K562 (cell line): ENCODE measurements around the gene ATP8A1. TPM values are rescaled to one million over a fixed set of nuclear protein-coding genes. Genes with fewer than 3 reads are reported as not detected.

ENCODE experiments used
- ATAC-seq: fragments of 200-7000 bp; cut with Tn5 transposase; 3 replicates; pipeline ENCODE4 v1.9.1; 2020; ENCODE audit warnings: moderate library complexity
- BruUV-seq: library from RNA; stranded (reverse); fragments of 400-500 nt; replicated peaks from 2 replicates; lab custom pipeline; 2021; lab: Mats Ljungman, UMichigan
- CTCF ChIA-PET: fragments of 300-600 bp; formaldehyde crosslinking; extraction: SDS; loops from one replicate; lab custom pipeline; 2021; ENCODE audit warnings: low intra/inter-chr PET ratio; lab: Yijun Ruan, JAX
- POLR2A ChIA-PET: fragments of 300-600, 350-650 bp; sonication (Branson Sonifier 250); formaldehyde crosslinking; extraction: SDS; loops from one replicate; lab custom pipeline; 2021; ENCODE audit warnings: antibody characterized with exemption, inconsistent platforms; lab: Yijun Ruan, JAX
- DNase-seq, 4 experiments: peaks; one replicate each; pipeline versions ENCODE4 v3.0.0 to v3.0.0-alpha.2; 2011 to 2018; ENCODE audit warnings: low spot score in 3 of 4, mixed read lengths in 3 of 4; ENCODE audit errors: extremely low read depth in 1 of 4
- FAIRE-seq: peaks from 2 replicates; lab custom pipeline; 2011; peaks lifted over from hg19 to GRCh38; lab: Jason Lieb, UNC
- H2AFZ ChIP-seq: 2 replicates; pipeline ENCODE4 v1.6.0; 2011; ENCODE audit warnings: low read depth, low read length, control low read depth, inconsistent platforms
- H3K27ac ChIP-seq: fragments of 200-600 bp; 3 replicates; pipeline ENCODE4 v1.8.0; 2011; ENCODE audit warnings: low read depth, mild to moderate bottlenecking, control low read depth, inconsistent platforms, low read length, moderate library complexity, mixed read lengths; ENCODE audit errors: extremely low read depth
- H3K27me3 ChIP-seq, 2 experiments: fragments of 300-600 bp in 1 of 2; 2 replicates in 1 of 2; 3 replicates in 1 of 2; pipeline versions ENCODE4 v1.6.0 to v1.8.0; 2011; ENCODE audit warnings: inconsistent platforms in 2 of 2, low read length in 2 of 2, mild to moderate bottlenecking in 1 of 2, mixed read lengths in 1 of 2, moderate library complexity in 1 of 2; ENCODE audit not compliant: control insufficient read depth in 2 of 2, insufficient read depth in 2 of 2
- H3K36me3 ChIP-seq: fragments of 300-600 bp; 3 replicates; pipeline ENCODE4 v1.8.0; 2011; ENCODE audit warnings: mild to moderate bottlenecking, low read length, inconsistent platforms; ENCODE audit not compliant: control insufficient read depth, insufficient read depth
- H3K4me1 ChIP-seq, 2 experiments: fragments of 200-600 bp in 1 of 2; replicated peaks in 1 of 2; 2 replicates in 1 of 2; 3 replicates in 1 of 2; pipeline versions ENCODE4 v1.5.1 to v1.8.0; 2011; ENCODE audit warnings: inconsistent platforms in 2 of 2, low read length in 2 of 2, mild to moderate bottlenecking in 1 of 2, mixed read lengths in 1 of 2, moderate library complexity in 1 of 2; ENCODE audit not compliant: control insufficient read depth in 2 of 2, insufficient read depth in 2 of 2
- H3K4me2 ChIP-seq: 2 replicates; pipeline ENCODE4 v1.6.1; 2011; ENCODE audit warnings: low read length, control low read depth, inconsistent platforms, mixed read lengths; ENCODE audit not compliant: insufficient read depth
- H3K4me3 ChIP-seq: fragments of 200-600 bp; sonication (generic), shearing (Covaris generic); 2 replicates; pipeline ENCODE4 v1.5.1; 2016; ENCODE audit warnings: control low read depth, inconsistent platforms
- H3K79me2 ChIP-seq: fragments of 200-600 bp; 3 replicates; pipeline ENCODE4 v1.8.0; 2011; ENCODE audit warnings: low read length, inconsistent platforms; ENCODE audit not compliant: control insufficient read depth, insufficient read depth
- H3K9ac ChIP-seq, 2 experiments: 2 replicates each; pipeline versions ENCODE4 v1.6.0 to v1.6.1; 2011; ENCODE audit warnings: low read depth in 2 of 2, low read length in 2 of 2, control low read depth in 1 of 2, inconsistent platforms in 1 of 2, mild to moderate bottlenecking in 1 of 2, mixed read lengths in 1 of 2; ENCODE audit not compliant: insufficient read depth in 1 of 2
- H3K9me1 ChIP-seq: one replicate; pipeline ENCODE4 v1.6.0; 2011; ENCODE audit warnings: inconsistent platforms, mild to moderate bottlenecking, low read length, moderate library complexity; ENCODE audit not compliant: control insufficient read depth, insufficient read depth
- H3K9me3 ChIP-seq: replicated peaks from 2 replicates; pipeline ENCODE4 v1.5.1; 2011; ENCODE audit warnings: low read depth, low read length, inconsistent platforms; ENCODE audit not compliant: control insufficient read depth, insufficient read depth
- H4K20me1 ChIP-seq: replicated peaks from 2 replicates; pipeline ENCODE4 v1.6.1; 2011; ENCODE audit warnings: low read length, inconsistent platforms, mixed read lengths; ENCODE audit not compliant: control insufficient read depth, insufficient read depth
- CBX2 ChIP-seq: fragments of 200-600 bp; sonication (generic); IDR thresholded peaks from one replicate; pipeline ENCODE4 v1.6.1; 2012; ENCODE audit warnings: mild to moderate bottlenecking, low read length, inconsistent platforms; ENCODE audit not compliant: insufficient read depth, poor library complexity, severe bottlenecking
- CREB5 ChIP-seq: fragments of 250-450 bp; sonication (Bioruptor Pico); IDR thresholded peaks from 2 replicates; pipeline ENCODE4 v1.5.0; 2020; ENCODE audit warnings: mild to moderate bottlenecking
- PBX2 ChIP-seq, 2 experiments: IDR thresholded peaks in 1 of 2; conservative IDR thresholded peaks in 1 of 2; 2 replicates each; pipeline ENCODE4 v1.6.1; 2016; ENCODE audit warnings: low read depth in 2 of 2, mild to moderate bottlenecking in 1 of 2, missing compliant biosample characterization in 1 of 2, missing genetic modification characterization in 1 of 2, moderate library complexity in 1 of 2
- ZBTB8A ChIP-seq: fragments of 450-650 bp; IDR thresholded peaks from 2 replicates; pipeline ENCODE4 v1.6.1; 2018; ENCODE audit warnings: mild to moderate bottlenecking, moderate library complexity; ENCODE audit not compliant: partially characterized antibody
- ZEB2 ChIP-seq: fragments of 450-650 bp; IDR thresholded peaks from 2 replicates; pipeline ENCODE4 v1.6.1; 2016
- ZNF740 ChIP-seq, 3 experiments: fragments of 200-800 bp in 1 of 3; sonication (Bioruptor generic) in 1 of 3; sonication (generic) in 1 of 3; formaldehyde crosslinking in 1 of 3; IDR thresholded peaks; 2 replicates each; pipeline versions ENCODE4 v1.6.1 to v1.8.0; 2016 to 2022; ENCODE audit warnings: mild to moderate bottlenecking in 2 of 3, missing compliant biosample characterization in 2 of 3, missing genetic modification characterization in 2 of 3, missing genetic modification reagents in 1 of 3
- in situ Hi-C: fragments of 300-500 bp; cut with MboI; formaldehyde crosslinking; loops from 4 replicates; pipeline ENCODE4 v1.15.0; 2018; ENCODE audit warnings: inconsistent platforms, mixed read lengths
- intact Hi-C: fragments of 100-400 bp; cut with micrococcal nuclease; formaldehyde crosslinking; loops from 2 replicates; pipeline ENCODE4 v1.14.2; 2022
- polyA plus RNA-seq, 8 experiments: library from polyadenylated mRNA; depleted of rRNA in 4 of 8; stranded (reverse) in 5 of 8; unstranded in 3 of 8; fragments of >200 nt; fragmentation: Nextera tagmentation in 2 of 8; fragmentation: Illumina TruSeq in 1 of 8; extraction: Ambion mirVana in 2 of 8; extraction: Trizol in 1 of 8; gene quantifications; 2 replicates each; pipeline versions ENCODE4 v1.2.1 to v1.2.3, GENCODE V29; 2011 to 2014; ENCODE audit warnings: inconsistent platforms in 1 of 8, missing spikeins in 1 of 8
- total RNA-seq, 7 experiments: library from RNA; depleted of rRNA in 6 of 7; stranded (reverse); fragments of >200 nt in 6 of 7; fragmentation: Illumina TruSeq in 2 of 7; extraction: Trizol in 2 of 7; gene quantifications; 2 replicates each; pipeline versions ENCODE4 v1.2.1 to v1.2.3, GENCODE V29; 2011 to 2021; ENCODE audit warnings: low replicate concordance in 1 of 7

The ATP8A1 gene
- total and polyA plus RNA-seq, 9 of the 15 experiments (the other 6 are each of a cell fraction or from before 2014, with no cell fraction given), result 0.05 to 0.29 (median 0.07) TPM; not detected in 2

GRCh38 chr4:42646013-42646784 is 10.7 kb downstream of the ATP8A1 start (continued):
- TF ChIP-seq CBX2, result no peak

- POLR2A ChIA-PET, result interaction anchor here (0.6 kb wide), 1 partner anchor 37 kb away, joined by 4 read pairs; no protein-coding TSS in a partner anchor
- ATAC-seq, result no peak
Observed at GRCh38 chr4:42644897-42645296, 12.0 kb downstream of the ATP8A1 start.

More at GRCh38 chr4:42644897-42645296, 12.0 kb downstream of the ATP8A1 start:
- Histone ChIP-seq H3K4me3 (no peak overlapping the region), H3K9me3 (no peaks in the 10 kb centered on the region), H3K79me2 (no peaks in the 10 kb centered on the region), H3K36me3 (no peaks in the 10 kb centered on the region), H3K27me3 (no peaks in the 10 kb centered on the region), H2AFZ (no peak overlapping the region), H4K20me1 (no peaks in the 10 kb centered on the region), H3K9ac (no peak overlapping the region), H3K4me2 (no peak overlapping the region), H3K27ac (no peak overlapping the region), H3K4me1 (no peaks in the 10 kb centered on the region), H3K9me1 (no peaks in the 10 kb centered on the region)
- in situ Hi-C loops (no loop called here), intact Hi-C loops (no loop called here)
- TF ChIP-seq CREB5 (CRISPR knock-in tag), result no peak
- TF ChIP-seq PBX2 (CRISPR knock-in tag; IDR thresholded peaks at IDR 0.05; ENCODE audit: low read depth), result no peak
- no peak for TF ChIP-seq PBX2 (tag; conservative IDR thresholded peaks at IDR 0.05; ENCODE audit: low read depth)
- no peak for TF ChIP-seq ZNF740 (CRISPR knock-in tag; IDR thresholded peaks at IDR 0.05)
- TF ChIP-seq ZNF740 (tag; IDR thresholded peaks at IDR 0.05), result no peak
- TF ChIP-seq ZEB2, result no peak
- TF ChIP-seq ZBTB8A, result no peak
- CTCF ChIA-PET, result no interaction called here
- FAIRE-seq (no peak), DNase-seq (no peak)
- BruUV-seq, result no TSS peak
